H1 (cell line): ENCODE measurements around the gene UQCC5. TPM values are rescaled to one million over a fixed set of nuclear protein-coding genes. Genes with fewer than 3 reads are reported as not detected.

Source experiments
- CTCF ChIA-PET: fragments of 300-600 bp; sonication (Branson Sonifier 250); formaldehyde crosslinking; loops from one replicate; lab custom pipeline; 2021; ENCODE audit not compliant: partially characterized antibody; lab: Charles Lee
- POLR2A ChIA-PET: fragments of 300-600 bp; sonication (Branson Sonifier 250); formaldehyde crosslinking; loops from one replicate; lab custom pipeline; 2021; ENCODE audit warnings: inconsistent platforms; ENCODE audit not compliant: partially characterized antibody; lab: Charles Lee
- DNase-seq, 2 experiments: peaks; one replicate each; pipeline versions ENCODE4 v3.0.0 to v3.0.0-alpha.2; 2010 to 2022; ENCODE audit warnings: low spot score in 2 of 2, low read depth in 1 of 2, mixed read lengths in 1 of 2
- FAIRE-seq: peaks from 2 replicates; lab custom pipeline; 2011; peaks lifted over from hg19 to GRCh38; lab: Jason Lieb, UNC
- H2AFZ ChIP-seq: 2 replicates; pipeline ENCODE4 v1.8.1; 2012; ENCODE audit warnings: low read length, inconsistent platforms
- H2AK5ac ChIP-seq: 2 replicates; pipeline ENCODE4 v1.6.1; 2013; ENCODE audit warnings: low read depth, low read length
- H2BK120ac ChIP-seq: replicated peaks from 2 replicates; pipeline ENCODE3; 2013; ENCODE audit warnings: low read depth, low read length, inconsistent platforms
- H2BK12ac ChIP-seq: 2 replicates; pipeline ENCODE4 v1.6.1; 2013; ENCODE audit warnings: low read depth, low read length
- H2BK15ac ChIP-seq: 2 replicates; pipeline ENCODE4 v1.6.1; 2013; ENCODE audit warnings: low read length
- H2BK20ac ChIP-seq: 2 replicates; pipeline ENCODE4 v1.6.1; 2013; ENCODE audit warnings: low read length
- H2BK5ac ChIP-seq: 2 replicates; pipeline ENCODE4 v1.6.1; 2013; ENCODE audit warnings: low read depth, low read length
- H3K14ac ChIP-seq: 2 replicates; pipeline ENCODE4 v1.6.1; 2013; ENCODE audit warnings: inconsistent platforms; ENCODE audit not compliant: insufficient read length
- H3K18ac ChIP-seq: 2 replicates; pipeline ENCODE4 v1.6.1; 2013; ENCODE audit warnings: low read length; ENCODE audit errors: extremely low read depth
- H3K23ac ChIP-seq: 2 replicates; pipeline ENCODE4 v1.6.1; 2013; ENCODE audit warnings: inconsistent platforms; ENCODE audit not compliant: insufficient read length
- H3K23me2 ChIP-seq: 2 replicates; pipeline ENCODE4 v1.6.1; 2013; ENCODE audit warnings: low read depth, low read length
- H3K27ac ChIP-seq: 2 replicates; pipeline ENCODE4 v1.6.1; 2011; ENCODE audit warnings: low read depth, low read length, inconsistent platforms
- H3K27me3 ChIP-seq, 4 experiments: replicated peaks in 1 of 4; 1 replicate in 1 of 4; 2 replicates in 3 of 4; pipeline versions ENCODE4 v1.6.1 to v1.8.1; 2011 to 2013; ENCODE audit warnings: low read length in 3 of 4, mild to moderate bottlenecking in 3 of 4, inconsistent platforms in 2 of 4, mixed read lengths in 2 of 4, moderate library complexity in 1 of 4; ENCODE audit not compliant: control insufficient read depth in 3 of 4, insufficient read depth in 3 of 4; ENCODE audit errors: extremely low read depth in 1 of 4
- H3K36me3 ChIP-seq, 4 experiments: 2 replicates each; pipeline versions ENCODE4 v1.6.1 to v1.8.1; 2011 to 2013; ENCODE audit warnings: mild to moderate bottlenecking in 4 of 4, low read length in 3 of 4, moderate library complexity in 2 of 4, control low read depth in 1 of 4, inconsistent platforms in 1 of 4; ENCODE audit not compliant: insufficient read depth in 4 of 4, control insufficient read depth in 2 of 4
- H3K4ac ChIP-seq: replicated peaks from 2 replicates; pipeline ENCODE3; 2013; ENCODE audit warnings: low read length, low read depth, mixed read lengths, inconsistent platforms; ENCODE audit not compliant: insufficient read length
- H3K4me1 ChIP-seq, 4 experiments: replicated peaks in 1 of 4; 1 replicate in 1 of 4; 2 replicates in 3 of 4; pipeline versions ENCODE4 v1.6.1 to v1.8.1; 2011 to 2013; ENCODE audit warnings: low read length in 3 of 4, inconsistent platforms in 2 of 4, mixed read lengths in 1 of 4; ENCODE audit not compliant: insufficient read depth in 4 of 4, control insufficient read depth in 3 of 4
- H3K4me2 ChIP-seq, 2 experiments: 2 replicates each; pipeline versions ENCODE4 v1.6.1 to v1.8.1; 2011 to 2013; ENCODE audit warnings: low read depth in 2 of 2, low read length in 2 of 2, control low read depth in 1 of 2, inconsistent platforms in 1 of 2, mild to moderate bottlenecking in 1 of 2; ENCODE audit not compliant: insufficient read depth in 1 of 2
- H3K4me3 ChIP-seq, 4 experiments: fragments of 200-600, 300-600 bp in 1 of 4; sonication (generic), shearing (Covaris generic), sonication (Bioruptor Twin) in 1 of 4; 2 replicates each; pipeline versions ENCODE4 v1.5.1 to v1.8.1; 2011 to 2016; ENCODE audit warnings: low read length in 4 of 4, low read depth in 3 of 4, control low read depth in 2 of 4, inconsistent platforms in 2 of 4, mild to moderate bottlenecking in 2 of 4, mixed read lengths in 1 of 4, moderate library complexity in 1 of 4; ENCODE audit not compliant: insufficient read depth in 2 of 4; ENCODE audit errors: extremely low read depth in 1 of 4
- H3K56ac ChIP-seq: replicated peaks from 2 replicates; pipeline ENCODE3; 2013; ENCODE audit warnings: low read depth, mild to moderate bottlenecking, mixed read lengths, low read length, inconsistent platforms; ENCODE audit not compliant: insufficient read length
- H3K79me1 ChIP-seq: 2 replicates; pipeline ENCODE4 v1.6.1; 2013; ENCODE audit warnings: low read depth, low read length, control low read depth
- H3K79me2 ChIP-seq, 2 experiments: 2 replicates each; pipeline versions ENCODE4 v1.6.1 to v1.8.1; 2012 to 2013; ENCODE audit warnings: low read length in 2 of 2, mild to moderate bottlenecking in 2 of 2, inconsistent platforms in 1 of 2; ENCODE audit not compliant: insufficient read depth in 2 of 2, control insufficient read depth in 1 of 2
- H3K9ac ChIP-seq, 4 experiments: replicated peaks in 1 of 4; 1 replicate in 1 of 4; 2 replicates in 3 of 4; pipeline versions ENCODE4 v1.6.1 to v1.8.1; 2011 to 2013; ENCODE audit warnings: low read depth in 3 of 4, low read length in 3 of 4, control low read depth in 2 of 4, mild to moderate bottlenecking in 2 of 4, moderate library complexity in 2 of 4, inconsistent platforms in 1 of 4; ENCODE audit errors: extremely low read depth in 1 of 4
- H3K9me3 ChIP-seq, 2 experiments: 2 replicates each; pipeline versions ENCODE4 v1.6.1 to v1.8.1; 2012 to 2013; ENCODE audit warnings: mild to moderate bottlenecking in 2 of 2, moderate library complexity in 2 of 2, control low read depth in 1 of 2, inconsistent platforms in 1 of 2, low read depth in 1 of 2, low read length in 1 of 2, mixed read lengths in 1 of 2; ENCODE audit not compliant: insufficient read depth in 2 of 2
- H4K20me1 ChIP-seq, 2 experiments: replicated peaks in 1 of 2; 2 replicates each; pipeline versions ENCODE3 to v1.8.1; 2011 to 2013; ENCODE audit warnings: inconsistent platforms in 2 of 2, low read length in 2 of 2, mild to moderate bottlenecking in 1 of 2; ENCODE audit not compliant: insufficient read depth in 2 of 2, control insufficient read depth in 1 of 2
- H4K5ac ChIP-seq: 2 replicates; pipeline ENCODE4 v1.6.1; 2013; ENCODE audit warnings: low read length, low read depth, mixed read lengths, inconsistent platforms; ENCODE audit not compliant: insufficient read length
- H4K8ac ChIP-seq: 2 replicates; pipeline ENCODE4 v1.8.0; 2013; ENCODE audit warnings: mild to moderate bottlenecking, moderate library complexity, low read length, inconsistent platforms; ENCODE audit not compliant: insufficient read depth; ENCODE audit errors: extremely low read depth
- H4K91ac ChIP-seq: replicated peaks from 2 replicates; pipeline ENCODE3; 2013; ENCODE audit warnings: low read length, mixed read lengths, inconsistent platforms; ENCODE audit not compliant: insufficient read length
- TAF1 ChIP-seq: IDR thresholded peaks from 2 replicates; pipeline ENCODE4 v1.6.1; 2011; ENCODE audit warnings: mild to moderate bottlenecking, low read depth, low read length
- WGBS, 2 experiments: shearing (Covaris generic) in 1 of 2; methylation state at CpG; one replicate each; pipeline versions ENCODE4 v1.1.6 to v1.1.7; 2013 to 2015; ENCODE audit warnings: low lambda C conversion rate in 2 of 2, mixed read lengths in 2 of 2, inconsistent platforms in 1 of 2, low coverage in 1 of 2, missing lambda C conversion rate in 1 of 2; ENCODE audit not compliant: insufficient replicate concordance in 2 of 2, insufficient coverage in 1 of 2, insufficient read length in 1 of 2; ENCODE audit errors: extremely low coverage in 1 of 2, missing lambda C conversion rate in 1 of 2; 5-methylcytosine and 5-hydroxymethylcytosine counted together
- polyA plus RNA-seq, 7 experiments: library from polyadenylated mRNA; depleted of rRNA in 3 of 7; stranded (reverse) in 5 of 7; unstranded in 2 of 7; fragments of >200 nt in 5 of 7; fragments of 200-250 nt in 2 of 7; gene quantifications; 1 replicate in 5 of 7; 2 replicates in 1 of 7; 4 replicates in 1 of 7; pipeline versions ENCODE4 v1.2.1 to v1.2.3, GENCODE V29; 2011 to 2013; ENCODE audit warnings: missing spikeins in 2 of 7, mixed read lengths in 2 of 7
- total RNA-seq: library from RNA; stranded (reverse); fragmentation: NEBNext Ultra II Directional; extraction: Animal tissue kit (Norgen Biotek cat#: 25700); gene quantifications from 2 replicates; pipeline ENCODE4 v1.2.1, GENCODE V29; 2021

UQCC5 gene
- total and polyA plus RNA-seq, 2 of the 8 experiments (the other 6 are each of a cell fraction or from before 2014, with no cell fraction given), result 35.0 to 37.7 TPM

- H3K14ac ChIP-seq, result no peak overlapping the region
- POLR2A ChIA-PET, result interaction anchor here (0.6 to 4.1 kb wide), 4 partner anchors 10 to 89 kb away, joined by 3 to 16 read pairs (median 6); no protein-coding TSS in a partner anchor
- no peak overlapping the region for H3K23ac ChIP-seq
- no peaks in the 10 kb centered on the region for H3K36me3 ChIP-seq
- H3K9me3 ChIP-seq, result no peaks in the 10 kb centered on the region
- H3K4me1 ChIP-seq, result peaks cover 0 to 5% (median 1%) of the 10 kb centered on the region in 4 experiments; a peak in 3 of 7 replicates
- H3K56ac ChIP-seq, result no peak overlapping the region
- 96% methylated on average over 6 of the region's 7 CpGs; no CpG with 5 or more reads in 1 of the 2 experiments for WGBS, 2 experiments
- TF ChIP-seq TAF1, result no peak
- H3K18ac ChIP-seq, result no peak overlapping the region
- no peak overlapping the region for H3K4me2 ChIP-seq
- H4K91ac ChIP-seq, result no peak overlapping the region
- H3K9ac ChIP-seq, result no peak overlapping the region
- H3K4me3 ChIP-seq, result no peak overlapping the region
- DNase-seq (no peak), FAIRE-seq (no peak)
- 0 out of 2 replicates have a peak overlapping the region, but pooled peaks have one; percentile 9 for H2BK12ac ChIP-seq
- H2AK5ac ChIP-seq, result no peak overlapping the region
- H3K79me1 ChIP-seq, result no peaks in the 10 kb centered on the region
- no peaks in the 10 kb centered on the region; the same call in 1 of the 2 replicates for H3K23me2 ChIP-seq
- no peak overlapping the region; the same call in 1 of the 2 replicates for H4K8ac ChIP-seq
- no peak overlapping the region for H2AFZ ChIP-seq
- CTCF ChIA-PET, result interaction anchor here (0.9 to 1.2 kb wide), 2 partner anchors 16 to 23 kb away, joined by 3 to 4 read pairs; no protein-coding TSS in a partner anchor
- H3K79me2 ChIP-seq, result no peaks in the 10 kb centered on the region
- H2BK15ac ChIP-seq, result no peak overlapping the region
- peaks cover 0 to 8% (median 4%) of the 10 kb centered on the region in 4 experiments; a peak in 5 of 7 replicates for H3K27me3 ChIP-seq
- H4K20me1 ChIP-seq, result peaks cover 0 to 1% of the 10 kb centered on the region in 2 experiments
- H3K27ac ChIP-seq, result no peak overlapping the region
- no peak overlapping the region for H3K4ac ChIP-seq
- no peak overlapping the region for H2BK120ac ChIP-seq
- H4K5ac ChIP-seq, result no peak overlapping the region
- no peak overlapping the region for H2BK20ac ChIP-seq
- no peak overlapping the region for H2BK5ac ChIP-seq
Measured at GRCh38 chr3:52513281-52513680, 23.1 kb upstream of the UQCC5 start.
